ENCODE measurements around the gene FGF16.

DNA sequence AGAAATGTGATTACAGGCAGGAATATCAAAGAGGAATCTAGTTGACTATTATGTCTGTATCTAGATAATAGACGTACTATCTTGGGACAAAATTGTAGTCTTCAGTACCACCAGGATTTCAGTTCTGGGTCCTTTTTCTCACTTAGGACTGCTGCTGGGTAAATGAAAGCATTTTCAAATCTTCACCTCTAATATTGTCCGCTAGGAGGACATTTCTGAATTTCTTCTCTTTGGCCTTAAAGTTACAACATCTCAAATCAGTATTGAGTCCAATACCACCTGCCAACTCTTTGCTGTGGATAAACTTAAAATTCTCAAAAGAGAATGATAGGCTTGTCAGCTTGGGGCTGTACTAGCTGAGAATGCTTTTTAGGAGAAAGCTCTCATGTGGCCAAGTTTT, 6.0 kb downstream of the FGF16 start:
- TF ChIP-seq, protein P1, sequence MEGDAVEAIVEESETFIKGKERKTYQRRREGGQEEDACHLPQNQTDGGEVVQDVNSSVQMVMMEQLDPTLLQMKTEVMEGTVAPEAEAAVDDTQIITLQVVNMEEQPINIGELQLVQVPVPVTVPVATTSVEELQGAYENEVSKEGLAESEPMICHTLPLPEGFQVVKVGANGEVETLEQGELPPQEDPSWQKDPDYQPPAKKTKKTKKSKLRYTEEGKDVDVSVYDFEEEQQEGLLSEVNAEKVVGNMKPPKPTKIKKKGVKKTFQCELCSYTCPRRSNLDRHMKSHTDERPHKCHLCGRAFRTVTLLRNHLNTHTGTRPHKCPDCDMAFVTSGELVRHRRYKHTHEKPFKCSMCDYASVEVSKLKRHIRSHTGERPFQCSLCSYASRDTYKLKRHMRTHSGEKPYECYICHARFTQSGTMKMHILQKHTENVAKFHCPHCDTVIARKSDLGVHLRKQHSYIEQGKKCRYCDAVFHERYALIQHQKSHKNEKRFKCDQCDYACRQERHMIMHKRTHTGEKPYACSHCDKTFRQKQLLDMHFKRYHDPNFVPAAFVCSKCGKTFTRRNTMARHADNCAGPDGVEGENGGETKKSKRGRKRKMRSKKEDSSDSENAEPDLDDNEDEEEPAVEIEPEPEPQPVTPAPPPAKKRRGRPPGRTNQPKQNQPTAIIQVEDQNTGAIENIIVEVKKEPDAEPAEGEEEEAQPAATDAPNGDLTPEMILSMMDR (IDR thresholded peaks at IDR 0.05 in 8 of 11, conservative IDR thresholded peaks at IDR 0.05 in 3 of 11), result no peak
- TF ChIP-seq POLR2A (IDR thresholded peaks at IDR 0.05) (no peak), POLR2AphosphoS5 (IDR thresholded peaks at IDR 0.05) (no peak)

Measured in spleen (tissue), 7 donors.